Stimulated activated CD4-positive, alpha-beta T cell treated with anti-CD3 and anti-CD28 coated beads, Interleukin-2, amount 100 ng/mL, for 48 hours (primary cell): ENCODE results near the gene HOXB8.

ENCODE experiments used
- DNase-seq, 2 donors: peaks; one replicate each; pipeline ENCODE4 v3.0.0-alpha.2; 2020

HOXB8 gene

DNA sequence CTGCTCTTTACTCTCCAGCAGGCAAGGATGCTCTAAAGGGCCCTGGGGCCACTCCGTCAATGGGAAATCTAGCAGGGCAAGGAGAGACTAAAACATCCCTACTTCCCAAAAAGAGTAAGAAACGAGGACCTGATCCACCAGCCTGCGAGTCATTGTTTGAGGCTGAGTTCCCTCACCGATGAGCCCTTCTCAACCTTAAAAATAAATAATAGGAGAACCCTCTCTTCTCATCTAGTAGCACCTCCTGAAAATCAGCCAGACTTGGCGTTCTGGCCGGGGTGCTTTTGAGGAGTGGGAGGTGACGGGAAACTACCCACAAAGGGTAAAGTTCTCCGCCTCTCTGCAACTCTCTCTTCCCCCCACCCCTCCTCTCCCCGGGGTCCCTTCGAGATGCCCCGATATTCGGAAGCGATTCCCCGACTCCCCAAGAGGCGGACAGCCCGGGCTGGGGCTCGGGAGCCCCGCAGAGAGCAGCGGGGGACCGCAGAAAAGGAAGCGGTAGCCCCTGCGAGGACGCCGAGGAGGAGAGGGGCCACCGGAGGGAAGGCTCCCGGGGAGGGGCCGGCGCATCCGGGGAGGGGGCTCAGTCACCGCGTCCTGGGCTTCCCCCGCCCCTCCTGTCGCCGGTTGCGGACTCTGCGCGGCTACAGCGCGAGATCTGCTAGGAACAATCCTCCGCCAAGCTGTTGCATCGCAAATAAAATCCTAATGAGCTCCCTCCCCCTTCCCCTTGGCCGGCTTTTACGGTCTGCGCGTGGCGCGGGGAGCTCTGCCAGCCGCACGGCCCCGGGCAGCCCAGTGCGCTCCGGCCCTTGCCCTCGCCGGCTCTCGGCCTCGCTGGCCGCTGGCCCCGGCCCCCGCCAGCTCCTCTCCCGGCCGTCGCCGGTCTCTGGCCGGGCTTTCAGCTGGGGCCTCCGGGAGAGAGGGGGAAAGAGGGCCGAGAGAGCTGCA, 9.7 kb upstream of the HOXB8 start:
- no peak for DNase-seq

DNA sequence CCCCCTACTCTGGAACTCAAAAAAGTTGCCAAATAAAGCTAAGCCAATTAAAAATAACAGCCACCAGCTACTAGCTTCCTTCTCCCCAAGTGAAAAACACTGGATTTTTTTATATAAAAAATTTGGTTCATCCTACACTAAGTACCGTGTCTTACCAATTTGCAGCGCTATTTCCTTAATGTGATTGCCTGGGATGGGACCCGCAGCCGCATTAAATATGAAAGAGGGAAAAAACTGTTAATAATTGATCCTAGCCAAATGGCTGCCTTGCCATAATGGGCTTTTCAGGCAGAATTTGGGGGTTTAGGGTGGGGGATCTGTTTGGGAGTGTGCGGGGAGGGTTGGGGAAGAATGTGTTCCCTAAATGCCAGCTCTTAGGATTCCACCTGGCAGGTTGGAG, 9.0 kb upstream of the HOXB8 start:
- no peak for DNase-seq

DNA sequence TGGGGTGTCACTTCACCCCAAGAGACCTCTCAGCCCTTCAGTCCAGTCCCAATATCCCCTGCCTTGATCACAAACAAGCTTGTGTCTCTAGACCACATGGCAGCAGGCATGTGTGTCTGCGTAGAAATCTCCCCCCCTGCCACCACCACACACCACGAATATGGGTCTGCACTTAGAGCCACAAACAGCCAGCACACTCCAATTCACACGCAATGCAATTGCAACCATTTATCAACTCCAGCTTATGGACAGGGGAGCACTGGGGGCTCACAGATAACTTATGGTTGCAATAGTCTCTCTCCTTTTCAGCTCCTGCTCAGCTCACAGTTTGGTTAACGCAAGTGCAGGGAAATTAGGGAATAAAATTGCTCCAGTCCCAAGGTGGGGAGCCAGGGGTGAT, 8.5 kb upstream of the HOXB8 start:
- DNase-seq = no peak

DNA sequence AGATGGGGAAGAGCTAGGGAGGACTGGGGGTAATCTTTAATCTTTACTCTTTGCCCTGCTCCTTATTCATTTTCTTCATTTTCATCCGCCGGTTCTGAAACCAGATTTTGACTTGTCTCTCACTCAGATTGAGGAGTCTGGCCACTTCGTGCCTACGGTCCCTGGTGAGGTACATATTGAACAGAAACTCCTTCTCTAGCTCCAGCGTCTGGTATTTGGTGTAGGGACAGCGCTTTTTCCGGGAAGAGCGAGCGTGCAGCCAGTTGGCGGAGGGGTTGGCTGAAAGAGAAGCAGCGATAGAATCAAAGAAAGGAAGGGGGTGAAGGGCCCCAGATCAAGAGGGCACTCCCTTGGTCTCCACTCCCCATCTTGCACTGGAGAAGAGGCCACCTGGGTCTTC, 7.8 kb upstream of the HOXB8 start:
- DNase-seq = no peak

DNA sequence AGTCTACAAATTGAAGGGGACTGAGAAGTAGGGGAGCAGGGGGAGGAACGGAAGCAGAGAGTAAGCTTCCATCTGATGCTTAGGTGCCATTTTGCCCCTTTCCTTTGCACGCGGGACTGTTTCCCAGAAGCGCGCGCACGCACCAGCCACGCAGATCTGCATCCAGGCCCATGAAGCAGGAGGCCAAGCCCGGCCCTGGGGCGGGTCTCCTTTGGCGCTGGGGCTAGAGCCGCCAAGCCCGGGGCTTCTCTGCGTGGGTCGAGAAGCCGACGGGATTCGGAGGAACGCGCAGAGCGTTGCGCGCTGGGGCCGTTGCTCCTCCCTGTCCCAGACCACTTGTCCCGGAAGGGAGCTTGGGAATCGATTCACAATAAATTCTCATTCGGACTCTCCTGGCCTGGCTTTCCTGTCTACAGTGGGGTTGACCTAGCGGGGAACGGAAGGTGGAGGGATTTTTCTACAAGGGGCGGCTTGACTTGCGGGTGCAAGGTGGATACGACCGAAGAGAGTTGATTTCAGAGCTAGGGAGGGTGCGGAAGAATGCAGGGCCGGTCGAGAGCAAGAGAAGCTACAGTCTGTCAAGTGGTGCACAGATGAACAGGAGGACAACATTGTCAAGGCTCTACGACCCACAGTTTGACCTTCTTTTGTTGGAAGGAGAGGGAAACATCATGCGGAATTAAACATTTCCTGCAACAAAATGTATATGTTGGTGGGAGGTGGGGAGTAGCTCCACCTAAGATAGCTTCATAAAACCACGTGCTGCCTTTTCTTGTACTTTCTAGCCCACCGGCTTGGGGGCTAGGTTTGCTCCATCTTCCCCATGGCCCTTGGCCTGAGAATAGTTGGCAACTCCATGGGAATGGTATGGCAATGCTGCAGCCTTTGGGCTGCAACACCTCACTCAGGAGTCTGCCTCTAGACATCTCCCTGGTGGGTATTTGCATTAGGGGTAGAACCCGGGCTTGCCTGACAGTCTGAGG, 6.6 kb upstream of the HOXB8 start:
- DNase-seq = no peak

DNA sequence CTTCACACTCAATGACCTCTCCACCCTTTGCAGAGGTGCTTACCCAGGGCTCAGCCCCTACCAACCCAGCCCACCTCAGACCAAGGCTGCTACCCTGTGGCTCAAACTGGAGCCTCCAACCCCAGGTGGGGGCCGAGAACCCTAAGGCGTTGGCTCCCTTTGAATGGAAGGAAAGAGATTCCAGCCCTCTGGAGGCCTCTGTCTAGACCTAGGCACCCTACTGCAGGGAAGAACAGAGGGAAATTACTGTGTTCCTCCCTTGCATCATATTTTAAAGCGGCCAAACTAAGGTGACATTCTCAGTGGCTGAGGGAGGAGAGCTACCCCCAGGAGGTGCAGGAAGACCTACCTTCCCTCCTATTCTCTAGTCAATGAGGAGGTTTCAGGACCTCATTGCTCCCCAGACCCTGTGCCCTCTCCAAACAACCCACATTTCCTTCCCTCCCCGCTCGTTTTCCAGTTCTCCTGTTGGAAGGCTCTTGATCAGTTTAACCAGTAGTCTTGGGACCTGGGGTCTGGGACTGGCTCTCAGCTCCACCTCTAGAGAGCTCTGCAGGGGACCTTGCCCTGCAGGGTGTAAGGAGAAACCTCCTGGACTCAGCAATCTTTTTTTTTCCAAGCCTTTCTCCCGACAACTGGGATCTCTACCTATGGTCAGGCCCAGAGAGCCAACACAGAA, 5.5 kb upstream of the HOXB8 start:
- no peak for DNase-seq

DNA sequence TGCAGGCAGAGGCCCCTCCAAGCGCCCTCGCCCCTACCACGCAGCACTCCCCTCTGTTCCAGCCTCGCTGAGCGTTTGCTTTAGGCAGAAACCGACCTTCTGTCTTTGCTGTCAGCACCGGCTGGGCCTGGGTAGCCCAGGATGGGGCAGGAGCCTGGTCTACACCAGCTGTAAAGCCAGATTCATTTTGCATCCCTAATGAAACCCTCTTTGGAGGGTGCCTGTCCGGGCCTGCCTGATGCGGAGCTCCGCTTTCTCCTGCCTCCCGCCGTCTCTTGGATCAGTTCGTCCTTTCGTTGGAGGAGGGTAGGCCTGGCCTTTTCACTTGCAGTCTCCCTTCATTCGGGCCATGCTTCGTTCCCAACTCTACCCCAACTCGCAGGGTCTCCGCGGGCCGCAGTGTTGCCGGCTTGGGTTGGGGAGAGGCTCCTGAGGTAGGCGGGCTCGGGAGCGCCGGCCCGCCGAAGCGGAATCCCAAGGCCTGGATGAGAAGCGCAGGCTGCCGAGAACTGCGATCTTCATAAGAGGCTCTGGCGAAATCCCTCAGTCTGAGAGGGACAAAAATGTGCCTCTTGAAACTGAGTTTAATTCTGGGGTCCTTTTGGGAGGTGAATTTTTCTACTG, 4.8 kb upstream of the HOXB8 start:
- DNase-seq = no peak

DNA sequence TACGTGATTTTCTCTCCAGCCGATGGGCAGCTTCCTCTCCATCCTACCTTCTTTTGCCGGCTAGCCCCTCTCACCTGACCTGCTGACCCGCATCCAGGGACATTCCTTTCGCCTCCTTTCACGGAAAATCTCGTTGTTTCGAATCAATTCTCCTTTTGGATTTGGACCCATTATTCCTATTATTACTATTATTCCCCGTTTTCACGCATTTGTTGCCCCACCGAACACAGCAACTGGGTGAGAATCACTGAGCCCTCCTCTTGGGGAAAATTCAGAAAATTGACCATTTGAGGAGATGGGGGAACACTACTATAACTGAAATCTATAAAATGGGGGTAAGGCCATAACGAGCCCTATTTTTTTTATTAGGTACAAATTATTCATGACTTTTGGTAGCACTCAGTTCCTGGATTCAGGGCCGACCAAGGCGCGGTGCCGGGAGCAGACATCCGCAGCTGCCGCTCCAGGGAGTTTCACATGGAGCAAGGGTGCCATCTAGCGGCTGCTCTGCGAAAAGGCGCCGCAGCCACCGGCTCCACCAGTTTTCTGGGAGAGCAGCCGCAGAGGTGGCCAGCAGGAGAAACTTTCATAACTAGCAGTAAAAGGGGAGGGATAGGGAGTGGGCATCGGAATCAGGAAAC, 3.3 kb upstream of the HOXB8 start:
- DNase-seq = peak; percentile 89 to 90

DNA sequence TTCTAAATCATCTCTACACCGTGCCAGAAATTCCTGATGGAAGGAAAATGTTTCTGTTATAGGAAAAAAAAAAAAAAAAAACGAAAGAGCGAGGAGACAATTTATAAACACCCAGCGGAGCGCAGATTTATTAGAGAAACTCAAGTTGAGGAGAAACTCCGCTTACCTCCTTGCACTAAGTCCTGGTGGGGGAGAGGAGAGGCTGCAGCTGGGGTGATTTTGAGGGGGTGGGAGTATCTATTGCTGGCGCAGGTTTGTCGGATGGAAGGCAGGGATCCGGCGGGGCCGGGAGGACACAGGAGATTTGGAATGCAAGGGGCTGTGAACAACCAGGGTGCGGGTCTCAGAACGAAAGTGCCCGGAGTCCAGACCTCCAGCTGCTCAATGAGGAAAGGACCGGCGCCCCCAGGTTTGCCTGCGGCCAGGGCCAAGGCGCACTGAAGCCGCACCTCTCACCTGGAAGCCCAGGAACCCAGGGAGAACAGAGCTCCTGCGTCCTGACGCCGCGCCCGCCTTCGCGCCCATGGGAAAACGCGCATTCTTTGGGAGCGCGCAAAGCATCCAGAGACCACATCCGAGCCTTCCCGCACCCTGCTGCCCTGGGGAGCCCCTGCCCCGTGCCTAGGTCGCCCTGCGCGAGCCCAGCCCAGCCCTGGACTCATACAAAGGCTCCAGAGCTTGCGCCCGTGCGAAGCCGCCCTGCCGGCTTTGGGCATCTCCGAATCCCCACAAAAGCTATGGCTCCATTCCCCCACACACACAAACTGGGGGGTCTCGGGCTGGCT, 2.6 kb upstream of the HOXB8 start:
- DNase-seq = no peak

DNA sequence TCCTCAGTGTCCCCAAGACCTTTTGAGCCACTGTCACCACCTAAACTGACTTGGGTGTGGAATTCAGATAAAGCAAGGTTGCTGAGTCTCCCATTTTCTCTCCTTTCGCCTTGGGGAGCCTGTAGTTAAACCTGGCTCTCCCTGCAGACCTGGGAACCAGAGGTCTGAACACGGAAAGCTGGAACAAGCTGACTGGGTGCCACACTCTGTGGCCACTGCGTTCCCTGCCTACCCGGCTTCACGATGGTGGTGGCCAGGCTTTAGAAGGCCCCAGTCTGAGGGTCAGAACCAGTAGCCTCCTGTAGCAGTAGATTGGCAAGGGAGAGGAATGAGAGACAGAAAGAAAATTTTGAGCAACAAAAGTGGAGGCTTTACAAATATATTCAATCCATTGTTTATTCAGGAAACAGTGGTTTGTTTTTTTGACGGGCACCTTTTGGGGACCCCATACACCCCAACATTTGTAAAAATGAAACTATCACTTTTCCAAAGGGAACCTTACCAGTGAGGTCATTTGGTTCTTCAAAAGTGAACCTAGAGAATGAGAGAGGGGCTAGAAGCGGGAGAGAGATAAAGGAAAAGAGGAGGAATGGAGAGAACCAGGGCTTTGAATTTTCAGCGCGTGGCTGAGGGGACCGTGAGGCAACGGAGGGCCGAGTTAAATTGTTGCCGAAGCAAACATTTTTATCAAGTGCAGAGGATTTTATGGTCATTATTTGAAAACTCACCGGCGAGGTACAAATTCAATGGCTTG, 1.8 kb upstream of the HOXB8 start:
- no peak for DNase-seq

DNA sequence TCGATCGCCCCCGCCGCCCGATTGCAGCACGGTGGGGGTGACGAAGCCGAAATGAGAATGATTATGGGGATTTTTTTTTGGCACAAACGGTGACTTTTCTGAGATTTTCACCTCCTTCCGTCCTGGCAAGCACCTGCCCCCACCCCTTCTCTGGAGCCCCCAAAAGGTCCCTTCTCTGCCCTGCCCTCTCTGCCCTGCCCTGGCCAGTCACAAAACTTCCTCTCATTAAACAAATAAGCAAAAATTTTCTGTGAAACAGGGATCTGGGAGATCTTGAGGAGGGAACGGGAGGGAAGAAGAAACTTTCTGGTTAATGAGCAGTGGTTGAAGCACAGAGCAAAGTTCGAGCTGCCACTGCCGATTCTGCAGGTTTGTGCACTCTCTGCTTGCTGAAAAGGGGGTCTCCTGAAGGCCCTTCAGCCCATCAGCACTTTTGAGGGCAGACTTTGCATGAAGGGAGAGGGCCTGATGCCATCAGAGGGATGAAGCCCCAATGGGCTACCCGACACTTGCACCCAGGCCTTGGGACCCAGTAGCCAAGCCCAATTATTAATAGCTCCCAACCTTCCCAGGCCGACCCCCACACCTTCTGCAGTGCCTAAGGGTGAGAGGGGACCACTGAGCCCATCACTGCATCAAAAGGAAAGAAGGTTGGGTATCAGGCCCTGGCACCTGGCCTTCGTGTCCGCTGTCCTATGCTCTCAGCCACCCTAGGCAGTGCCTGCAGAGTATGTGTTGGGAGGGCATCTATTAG, 1.0 kb upstream of the HOXB8 start:
- DNase-seq = no peak

DNA sequence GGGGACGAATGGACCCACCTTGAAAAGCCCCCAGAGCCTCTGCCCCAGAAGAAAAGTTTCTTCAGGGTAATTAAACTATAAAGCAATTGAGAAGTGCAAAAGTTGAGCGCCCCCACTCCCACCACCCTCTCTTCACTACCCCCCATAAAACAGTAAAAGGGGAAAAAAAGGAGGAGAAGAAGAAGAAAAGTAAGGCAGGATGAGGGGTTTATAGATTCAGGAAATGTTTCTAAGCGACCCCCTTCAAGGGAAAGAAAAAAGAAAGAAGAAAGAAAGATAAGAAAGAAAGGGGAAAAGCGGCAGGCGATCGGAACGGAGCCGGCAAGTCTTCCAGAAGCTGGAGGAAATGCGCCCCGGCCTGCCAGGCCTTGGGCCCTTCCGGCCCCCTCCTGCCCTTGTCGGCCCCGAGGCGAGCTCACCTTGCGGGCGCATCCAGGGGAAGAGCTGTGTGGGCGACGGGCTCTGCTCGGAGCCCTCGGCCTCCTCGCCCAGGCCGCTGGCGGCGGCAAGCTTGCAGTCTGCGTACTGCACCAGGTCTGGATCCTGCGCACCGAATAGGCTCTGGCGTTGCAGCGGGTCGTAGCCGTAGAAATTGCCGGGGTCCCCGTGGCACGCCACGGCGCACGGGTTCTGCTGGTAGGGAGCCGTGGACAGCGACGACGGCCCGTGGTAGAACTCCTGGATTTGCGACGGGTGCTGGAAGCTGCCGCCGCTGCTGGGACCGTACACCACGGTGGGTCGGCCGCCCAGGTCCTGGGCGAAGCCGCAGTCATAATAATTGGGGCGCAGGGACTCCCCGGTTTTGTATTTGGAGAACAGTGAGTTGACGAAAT, 1.0 kb downstream of the HOXB8 start:
- no peak for DNase-seq

DNA sequence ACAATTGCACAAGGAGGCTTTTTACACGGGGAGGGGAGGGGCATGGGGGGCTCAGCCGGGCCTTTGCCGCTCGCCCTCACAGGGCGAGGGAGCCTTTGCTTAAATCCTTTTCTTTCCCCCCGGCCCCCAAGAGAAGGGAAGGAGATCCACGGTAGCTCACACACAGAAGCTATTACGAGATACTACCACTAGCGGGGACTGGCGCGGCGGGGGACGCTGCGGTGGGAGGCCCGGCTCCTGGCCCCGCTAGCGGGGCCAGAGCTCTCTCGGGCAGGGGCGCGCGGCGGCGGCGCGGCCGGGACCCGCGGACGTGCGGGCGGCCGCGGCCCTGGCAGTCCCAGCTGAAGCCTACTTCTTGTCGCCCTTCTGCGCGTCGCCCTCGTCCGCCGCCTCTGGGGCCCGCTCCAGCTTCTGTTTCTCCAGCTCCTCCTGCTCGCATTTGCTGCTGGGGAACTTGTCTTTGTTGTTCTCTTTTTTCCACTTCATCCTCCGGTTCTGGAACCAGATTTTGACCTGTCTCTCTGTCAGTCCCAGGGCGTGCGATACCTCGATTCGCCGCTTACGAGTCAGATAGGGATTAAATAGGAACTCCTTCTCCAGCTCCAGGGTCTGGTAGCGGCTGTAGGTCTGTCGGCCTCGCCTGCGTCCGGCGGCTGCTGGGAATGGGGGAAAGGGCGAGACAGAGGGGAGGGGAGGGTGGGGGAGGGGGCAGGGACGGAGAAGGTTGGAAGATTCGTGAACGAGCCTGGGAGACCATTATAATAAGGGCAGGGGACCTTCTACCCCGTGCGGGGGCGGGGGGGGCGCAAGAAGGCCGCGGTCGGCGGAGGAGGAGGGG, 2.0 kb downstream of the HOXB8 start:
- no peak for DNase-seq

DNA sequence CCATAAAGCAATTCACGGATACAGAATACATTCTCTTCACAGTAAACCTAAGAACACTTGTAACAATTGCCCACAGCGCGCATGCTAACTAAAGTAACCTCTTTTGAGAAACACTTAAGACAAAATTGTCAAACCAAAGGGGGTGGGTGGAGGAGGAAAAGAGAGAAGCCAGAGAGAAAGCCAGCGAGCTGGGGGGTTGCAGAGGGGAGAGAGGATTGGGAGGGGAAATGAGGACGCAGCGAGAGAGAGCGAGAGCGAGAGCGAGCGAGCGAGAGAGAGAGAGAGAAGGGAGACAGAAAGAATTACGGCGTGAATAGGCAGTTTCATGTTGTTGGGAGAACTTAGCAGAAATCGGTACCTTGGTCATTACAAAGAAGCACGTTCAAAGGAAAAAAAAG, 2.6 kb downstream of the HOXB8 start:
- no peak for DNase-seq

DNA sequence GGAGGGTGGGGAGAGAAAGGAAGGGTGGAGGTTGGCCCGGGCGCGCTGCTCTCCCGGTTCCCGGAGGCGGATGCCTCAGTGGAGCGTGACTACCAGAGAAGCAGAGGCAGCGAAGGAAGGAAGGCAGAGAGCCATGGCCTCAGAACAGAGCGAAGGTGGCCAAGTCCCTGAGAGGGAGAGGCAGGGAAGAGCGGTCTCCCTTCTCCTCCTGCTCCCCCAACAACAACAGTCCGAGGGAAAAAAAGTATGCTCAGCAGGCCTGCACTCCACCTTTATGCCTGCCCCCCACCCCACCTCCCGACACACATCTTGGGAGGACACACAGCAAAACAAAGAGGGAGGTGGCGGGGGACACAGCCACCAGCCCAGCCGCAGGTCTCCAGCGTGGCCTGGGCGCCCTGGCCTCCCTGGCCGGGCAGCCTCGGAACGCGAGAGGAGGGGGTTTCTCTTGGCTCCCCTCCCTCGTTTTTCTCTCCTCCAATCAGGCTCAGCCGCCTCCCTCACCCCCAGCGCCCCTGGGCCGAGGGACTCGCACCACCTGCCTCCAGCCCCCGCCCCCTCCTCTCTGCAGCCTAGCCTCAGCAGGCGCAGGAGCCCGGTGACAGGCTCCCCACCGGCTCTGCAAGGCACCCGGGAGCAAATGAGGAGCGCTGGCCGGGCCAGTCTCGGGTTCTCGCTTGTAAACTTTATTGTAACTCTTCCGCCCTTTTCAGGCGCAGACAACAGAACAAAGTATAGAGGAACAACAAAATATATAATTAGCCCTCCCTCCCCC, 3.2 kb downstream of the HOXB8 start:
- no peak for DNase-seq

DNA sequence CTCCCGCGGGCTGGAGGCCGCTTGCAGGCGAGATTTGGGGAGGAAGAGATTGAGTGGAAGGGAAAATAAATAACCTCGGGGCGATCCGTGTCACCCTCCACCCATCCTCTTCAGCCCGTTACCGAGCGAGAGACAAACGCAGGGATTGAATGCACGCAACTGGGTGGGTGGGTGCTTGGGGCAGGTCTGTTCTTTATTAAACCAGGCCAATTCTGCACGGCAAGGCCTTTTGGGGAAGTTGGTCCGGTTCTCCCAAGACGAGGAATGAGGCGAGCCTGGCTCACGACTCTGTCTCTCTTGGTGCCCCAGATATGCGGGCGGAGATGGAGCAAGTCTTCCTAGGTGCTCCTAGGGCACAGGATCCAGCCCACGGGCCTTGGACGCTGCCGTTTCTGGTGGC, 3.9 kb downstream of the HOXB8 start:
- no peak for DNase-seq
